ENCODE measurements around the gene SHCBP1.

- no peak for TF ChIP-seq EP300 (IDR thresholded peaks at IDR 0.05; ENCODE audit: borderline replicate concordance)
- no peak for TF ChIP-seq CEBPB (IDR thresholded peaks at IDR 0.05)
- TF ChIP-seq CREB1 (IDR thresholded peaks at IDR 0.05; ENCODE audit: low read depth), result no peak
- no peak for TF ChIP-seq EGR1 (IDR thresholded peaks at IDR 0.05)
- no peak for TF ChIP-seq TAF1 (IDR thresholded peaks at IDR 0.05; ENCODE audit: low read depth)
These were observed 743 bp downstream of the SHCBP1 start for GRCh38 chr16:46620266-46621005.
